HG02642 (cell line): Measurements from ENCODE around the gene TUBD1.

Experiments used
- ATAC-seq: cut with Tn5 transposase; IDR thresholded peaks from one replicate; pipeline ENCODE4 v1.9.1; 2021; ENCODE audit warnings: mild to moderate bottlenecking; ENCODE audit not compliant: unreplicated experiment, poor library complexity

TUBD1 gene

GRCh38 chr17:59828478-59828760 lies 64.3 kb downstream of the TUBD1 start:
- ATAC-seq: no peak

DNA sequence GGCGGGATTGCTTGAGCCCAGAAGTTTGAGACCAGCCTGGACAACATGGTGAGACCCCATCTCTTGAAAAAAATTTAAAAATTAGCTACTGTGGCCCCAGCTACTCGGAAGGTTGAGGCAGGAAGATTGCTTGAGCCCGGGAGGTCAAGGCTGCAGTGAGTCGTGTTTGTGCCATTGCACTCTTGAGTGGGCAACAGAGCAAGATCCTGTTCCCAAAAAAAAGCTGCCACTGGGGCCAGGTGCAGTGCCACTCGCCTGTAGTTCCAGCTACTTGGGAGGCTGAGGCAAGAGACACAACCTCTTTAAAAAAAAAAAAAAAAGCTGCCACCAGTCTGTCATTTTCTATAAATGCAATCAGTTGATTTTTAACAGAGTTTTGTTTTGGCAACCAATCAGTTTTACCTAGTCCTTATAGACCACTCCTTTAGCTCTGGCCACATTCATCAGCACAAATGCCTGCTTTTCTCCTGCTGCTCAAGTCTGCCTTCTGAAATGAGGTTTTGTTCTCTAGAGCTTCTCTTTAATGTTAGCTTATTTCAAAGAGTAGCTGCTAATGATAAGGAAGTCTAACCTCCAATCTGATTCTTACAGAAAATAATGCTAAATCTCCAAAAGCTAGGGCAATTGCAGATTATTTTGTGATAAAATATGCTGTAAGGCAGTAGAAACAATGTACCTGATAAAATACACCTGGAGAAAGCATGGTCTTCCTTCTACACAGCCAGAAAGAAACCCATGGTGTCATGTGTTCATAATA lies 64.8 kb downstream of the TUBD1 start:
- ATAC-seq: no peak

- ATAC-seq: no peak
Observed at GRCh38 chr17:59826706-59827453, 65.9 kb downstream of the TUBD1 start.

DNA sequence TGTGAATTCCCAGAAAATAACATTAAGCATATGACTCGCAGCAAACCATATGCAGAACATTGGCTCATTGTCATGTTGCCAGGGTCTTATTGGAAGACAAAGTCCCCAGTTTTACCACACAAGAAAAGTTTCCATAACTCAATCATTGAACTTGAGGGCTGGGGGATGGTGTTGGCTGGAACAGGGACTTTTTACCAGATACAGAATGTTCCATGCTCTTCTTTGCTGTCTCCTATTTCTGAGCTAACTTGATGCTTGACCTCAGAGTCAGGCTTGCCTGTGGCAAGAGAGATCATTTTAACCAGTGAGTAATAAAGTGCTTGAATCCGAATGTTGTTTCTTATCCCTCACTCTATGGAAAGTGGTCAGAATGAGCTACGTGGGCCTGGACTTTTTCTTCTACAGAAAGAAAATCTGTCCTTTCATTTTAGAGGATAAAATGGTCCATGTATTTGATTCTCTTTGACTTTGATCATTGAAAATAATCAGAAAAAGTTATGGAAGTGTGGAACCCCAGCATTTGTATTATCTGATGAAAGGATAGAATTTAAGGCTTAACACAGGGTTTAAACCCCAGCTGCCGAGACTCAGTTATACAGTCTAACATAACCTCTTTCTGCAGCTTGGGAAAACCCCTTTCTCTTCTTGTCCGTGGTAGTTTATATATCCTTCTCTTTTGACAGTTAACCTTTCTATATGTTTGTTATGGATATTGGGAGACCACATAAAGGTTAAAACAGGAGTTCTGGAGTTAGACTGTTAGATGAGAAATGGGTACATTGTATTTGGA lies 67.0 kb downstream of the TUBD1 start:
- ATAC-seq: no peak

- no peak for ATAC-seq
Observed at GRCh38 chr17:59815965-59816364, 76.8 kb downstream of the TUBD1 start.

- ATAC-seq: no peak
Observed at GRCh38 chr17:59814685-59815084, 78.1 kb downstream of the TUBD1 start.

DNA sequence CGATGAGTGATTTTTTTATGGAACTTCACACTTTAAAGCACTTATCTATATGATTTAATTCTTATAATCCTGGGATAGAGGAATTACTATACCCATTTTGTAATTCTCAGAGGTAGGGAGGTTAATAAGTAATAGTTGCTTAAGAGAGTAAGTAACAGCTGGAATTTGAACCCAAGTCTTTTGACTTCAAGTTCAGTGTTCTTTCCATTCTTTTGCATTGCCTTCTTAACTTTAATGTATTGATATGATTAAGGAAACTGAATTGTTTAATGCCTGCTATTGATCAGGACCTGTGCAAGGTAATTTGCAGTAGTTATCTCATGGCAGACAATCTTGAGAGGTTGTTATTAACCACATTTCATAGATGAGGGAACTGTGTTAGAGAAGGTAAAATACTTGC lies 78.5 kb downstream of the TUBD1 start:
- no peak for ATAC-seq

DNA sequence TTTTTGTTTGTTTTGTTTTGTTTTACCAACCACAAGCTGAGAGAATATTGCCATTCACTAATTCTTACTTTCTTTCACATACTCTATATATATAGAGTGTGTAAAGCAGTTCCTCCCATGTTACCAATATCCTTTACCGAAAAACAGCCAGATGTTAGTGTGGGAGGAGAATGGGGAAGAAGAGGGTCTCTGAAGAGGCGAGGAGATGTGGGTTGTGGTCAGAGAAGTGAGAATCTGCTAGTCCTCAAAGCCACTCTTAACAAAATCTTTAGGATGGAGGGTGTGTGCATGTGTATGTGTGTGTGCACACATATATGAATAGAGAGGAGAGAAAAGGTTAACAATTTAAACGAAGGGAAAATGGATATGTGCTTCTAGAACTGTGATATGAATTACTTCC lies 80.6 kb downstream of the TUBD1 start:
- no peak for ATAC-seq

GRCh38 chr17:59811209-59811608 lies 81.5 kb downstream of the TUBD1 start:
- ATAC-seq: no peak

DNA sequence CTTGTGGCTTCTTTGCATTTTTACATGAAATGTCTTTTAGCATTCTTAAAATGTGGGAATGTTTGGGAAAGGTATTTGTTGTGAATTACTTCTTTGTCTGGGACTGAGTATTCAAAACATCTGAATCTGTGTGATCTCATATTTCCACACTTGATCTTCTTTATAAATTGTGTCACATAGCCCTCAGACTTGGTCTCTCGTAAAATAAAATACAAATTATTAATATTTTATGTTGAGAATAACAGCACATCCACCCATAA lies 81.9 kb downstream of the TUBD1 start:
- no peak for ATAC-seq
